Ascending aorta (tissue), 2 donors: ENCODE results near the gene ENAM. TPM values are rescaled to one million over a fixed set of nuclear protein-coding genes. Genes with fewer than 3 reads are reported as not detected.

Experiments
- DNase-seq, 2 donors: peaks; one replicate each; pipeline ENCODE4 v3.0.0-alpha.2; 2019; ENCODE audit warnings: low spot score in 2 of 2
- H3K27ac ChIP-seq, 2 donors: fragments of 200-600 bp; sonication (generic); one replicate each; pipeline ENCODE4 v1.5.1; 2016 to 2017; ENCODE audit warnings: mild to moderate bottlenecking in 1 of 2
- H3K27me3 ChIP-seq: fragments of 200-600 bp; sonication (generic); one replicate; pipeline ENCODE4 v1.5.1; 2017
- H3K36me3 ChIP-seq, 2 donors: fragments of 200-600 bp; sonication (generic); one replicate each; pipeline ENCODE4 v1.5.1; 2016
- H3K4me1 ChIP-seq, 2 donors: fragments of 200-600 bp; sonication (generic); one replicate each; pipeline ENCODE4 v1.5.1; 2016 to 2017; ENCODE audit warnings: mild to moderate bottlenecking in 1 of 2
- H3K4me3 ChIP-seq, 2 donors: fragments of 200-600 bp; sonication (generic); one replicate each; pipeline ENCODE4 v1.5.1; 2016 to 2017; ENCODE audit warnings: mild to moderate bottlenecking in 1 of 2
- H3K9me3 ChIP-seq, 2 donors: fragments of 200-600 bp; sonication (generic); one replicate each; pipeline ENCODE4 v1.5.1; 2016
- CTCF ChIP-seq, 3 experiments: fragments of 200-600 bp in 2 of 3; fragments of 450-650 bp in 1 of 3; sonication (generic) in 2 of 3; IDR thresholded peaks; one replicate each; pipeline ENCODE4 v1.5.1; 2016 to 2019; ENCODE audit warnings: antibody characterized with exemption in 3 of 3, mild to moderate bottlenecking in 1 of 3, moderate library complexity in 1 of 3
- intact Hi-C: fragments of 100-400 bp; cut with DNase I; formaldehyde crosslinking; loops from one replicate; pipeline ENCODE4 v1.15.1; 2023
- total RNA-seq: library from RNA; depleted of rRNA; stranded (reverse); fragments of >200 nt; gene quantifications from one replicate; pipeline ENCODE4 v1.1.0, GENCODE V29; 2016

The ENAM gene
- total RNA-seq, 1 donor from 2014 or later: not detected

GRCh38 chr4:70614184-70614555, 14.4 kb upstream of the ENAM start:
- Histone ChIP-seq H3K27ac (no peak overlapping the region), H3K4me3 (peak overlapping the region in 1 of 2 donors; percentile 5), H3K4me1 (no peaks in the 10 kb centered on the region), H3K36me3 (no peaks in the 10 kb centered on the region), H3K27me3 (no peaks in the 10 kb centered on the region), H3K9me3 (no peaks in the 10 kb centered on the region)
- no peak for DNase-seq
- no peak for TF ChIP-seq CTCF (IDR thresholded peaks at IDR 0.05)
- intact Hi-C loops: no loop called here

GRCh38 chr4:70619288-70619687, 9.3 kb upstream of the ENAM start:
- Histone ChIP-seq H3K4me3 (no peak overlapping the region), H3K9me3 (no peaks in the 10 kb centered on the region), H3K27ac (no peak overlapping the region), H3K4me1 (no peaks in the 10 kb centered on the region), H3K36me3 (no peaks in the 10 kb centered on the region), H3K27me3 (no peaks in the 10 kb centered on the region)
- TF ChIP-seq CTCF (IDR thresholded peaks at IDR 0.05): no peak
- DNase-seq: no peak
- intact Hi-C loops: no loop called here

GRCh38 chr4:70619778-70620177, 8.8 kb upstream of the ENAM start:
- no peak for TF ChIP-seq CTCF (IDR thresholded peaks at IDR 0.05)
- Histone ChIP-seq H3K27me3 (no peaks in the 10 kb centered on the region), H3K27ac (no peak overlapping the region), H3K9me3 (no peaks in the 10 kb centered on the region), H3K4me1 (no peaks in the 10 kb centered on the region), H3K36me3 (no peaks in the 10 kb centered on the region), H3K4me3 (no peak overlapping the region)
- intact Hi-C loops: no loop called here
- no peak for DNase-seq

- intact Hi-C loops: no loop called here
- Histone ChIP-seq H3K27ac (no peak overlapping the region), H3K4me1 (no peaks in the 10 kb centered on the region), H3K36me3 (no peaks in the 10 kb centered on the region), H3K27me3 (no peaks in the 10 kb centered on the region), H3K9me3 (no peaks in the 10 kb centered on the region), H3K4me3 (no peak overlapping the region)
- TF ChIP-seq CTCF (IDR thresholded peaks at IDR 0.05): no peak
- DNase-seq: no peak
Observed at GRCh38 chr4:70623323-70623722, 5.2 kb upstream of the ENAM start.

- TF ChIP-seq CTCF (IDR thresholded peaks at IDR 0.05): no peak
- Histone ChIP-seq H3K4me1 (no peaks in the 10 kb centered on the region), H3K4me3 (no peak overlapping the region), H3K27me3 (no peaks in the 10 kb centered on the region), H3K27ac (no peak overlapping the region), H3K36me3 (no peaks in the 10 kb centered on the region), H3K9me3 (no peaks in the 10 kb centered on the region)
- DNase-seq: no peak
- intact Hi-C loops: no loop called here
Observed at GRCh38 chr4:70624226-70624793, 4.2 kb upstream of the ENAM start.

- TF ChIP-seq CTCF (IDR thresholded peaks at IDR 0.05): no peak
- no peaks in the 10 kb centered on the region for H3K9me3 ChIP-seq
- no peaks in the 10 kb centered on the region for H3K36me3 ChIP-seq
- DNase-seq: no peak
- no peaks in the 10 kb centered on the region for H3K4me1 ChIP-seq
- intact Hi-C loops: no loop called here
- no peaks in the 10 kb centered on the region for H3K27me3 ChIP-seq
- H3K27ac ChIP-seq: no peak overlapping the region
- no peak overlapping the region for H3K4me3 ChIP-seq
Observed at GRCh38 chr4:70627620-70628019, 924 bp upstream of the ENAM start.
